Skeletal muscle satellite cell (primary cell): ENCODE data around the gene AEBP2.
"Not testable (repeated sequence)": the region's sequence is repeated elsewhere in the genome, so short reads cannot be mapped to it uniquely, and the experiment has no call there.

Experiments
- H3K27me3 ChIP-seq: 2 replicates; pipeline ENCODE4 v1.7.0; 2013; ENCODE audit warnings: low read length; ENCODE audit not compliant: control insufficient read depth, insufficient read depth
- H3K36me3 ChIP-seq: 2 replicates; pipeline ENCODE4 v1.7.0; 2013; ENCODE audit warnings: mild to moderate bottlenecking, control low read depth, low read length; ENCODE audit not compliant: insufficient read depth
- H3K4me1 ChIP-seq: 2 replicates; pipeline ENCODE4 v1.7.0; 2013; ENCODE audit warnings: low read length; ENCODE audit not compliant: control insufficient read depth, insufficient read depth
- H3K4me2 ChIP-seq: 2 replicates; pipeline ENCODE4 v1.7.0; 2013; ENCODE audit warnings: mild to moderate bottlenecking, low read length
- H3K4me3 ChIP-seq: 2 replicates; pipeline ENCODE4 v1.7.0; 2013; ENCODE audit warnings: low read length
- H3K9ac ChIP-seq: 2 replicates; pipeline ENCODE4 v1.7.0; 2013; ENCODE audit warnings: mild to moderate bottlenecking, low read depth, low read length, moderate library complexity
- H3K9me3 ChIP-seq: replicated peaks from 2 replicates; pipeline ENCODE4 v1.7.0; 2013; ENCODE audit warnings: mild to moderate bottlenecking, control low read depth, low read length

Gene AEBP2

GRCh38 chr12:19429491-19429890, 9.8 kb upstream of the AEBP2 start:
- peaks cover 14% of the 10 kb centered on the region for H3K4me1 ChIP-seq
- not testable (repeated sequence) for H3K9ac ChIP-seq, H3K4me2 ChIP-seq, H3K36me3 ChIP-seq, H3K4me3 ChIP-seq, H3K9me3 ChIP-seq, H3K27me3 ChIP-seq

- Histone ChIP-seq H3K36me3 (no peaks in the 10 kb centered on the region), H3K4me3 (no peak overlapping the region), H3K9me3 (no peaks in the 10 kb centered on the region), H3K9ac (no peak overlapping the region), H3K27me3 (no peaks in the 10 kb centered on the region), H3K4me1 (peaks cover 14% of the 10 kb centered on the region), H3K4me2 (no peak overlapping the region)
Observed at GRCh38 chr12:19430988-19431387, 8.3 kb upstream of the AEBP2 start.

GRCh38 chr12:19431407-19432308, 7.6 kb upstream of the AEBP2 start:
- no peaks in the 10 kb centered on the region for H3K36me3 ChIP-seq
- H3K4me1 ChIP-seq: peaks cover 14% of the 10 kb centered on the region
- H3K9me3 ChIP-seq: no peaks in the 10 kb centered on the region
- H3K27me3 ChIP-seq: no peaks in the 10 kb centered on the region
- no peak overlapping the region for H3K4me3 ChIP-seq
- H3K4me2 ChIP-seq: no peak overlapping the region
- H3K9ac ChIP-seq: peak overlapping the region; percentile 44

GRCh38 chr12:19432309-19433170, 6.8 kb upstream of the AEBP2 start:
- Histone ChIP-seq H3K4me1 (peaks cover 14% of the 10 kb centered on the region), H3K9ac (peak overlapping the region; percentile 44), H3K4me2 (no peak overlapping the region), H3K27me3 (no peaks in the 10 kb centered on the region), H3K4me3 (no peak overlapping the region), H3K36me3 (no peaks in the 10 kb centered on the region), H3K9me3 (no peaks in the 10 kb centered on the region)

- Histone ChIP-seq H3K9me3 (no peaks in the 10 kb centered on the region), H3K4me2 (no peak overlapping the region), H3K36me3 (no peaks in the 10 kb centered on the region), H3K4me1 (peaks cover 14% of the 10 kb centered on the region), H3K4me3 (no peak overlapping the region), H3K9ac (no peak overlapping the region), H3K27me3 (no peaks in the 10 kb centered on the region)
Observed at GRCh38 chr12:19434538-19434937, 4.8 kb upstream of the AEBP2 start.

- no peak overlapping the region for H3K4me3 ChIP-seq
- no peak overlapping the region for H3K9ac ChIP-seq
- H3K9me3 ChIP-seq: no peaks in the 10 kb centered on the region
- H3K27me3 ChIP-seq: no peaks in the 10 kb centered on the region
- H3K4me1 ChIP-seq: peaks cover 14% of the 10 kb centered on the region
- H3K36me3 ChIP-seq: no peaks in the 10 kb centered on the region
- H3K4me2 ChIP-seq: no peak overlapping the region
Observed at GRCh38 chr12:19435831-19436497, 3.3 kb upstream of the AEBP2 start.

- Histone ChIP-seq H3K27me3 (no peaks in the 10 kb centered on the region), H3K9ac (no peak overlapping the region), H3K4me2 (no peak overlapping the region), H3K9me3 (no peaks in the 10 kb centered on the region), H3K36me3 (no peaks in the 10 kb centered on the region), H3K4me1 (peaks cover 9% of the 10 kb centered on the region), H3K4me3 (no peak overlapping the region)
Observed at GRCh38 chr12:19436931-19437330, 2.4 kb upstream of the AEBP2 start.

- H3K4me1 ChIP-seq: peaks cover 10% of the 10 kb centered on the region
- no peak overlapping the region for H3K9ac ChIP-seq
- H3K9me3 ChIP-seq: no peaks in the 10 kb centered on the region
- H3K4me2 ChIP-seq: no peak overlapping the region
- H3K36me3 ChIP-seq: no peaks in the 10 kb centered on the region
- H3K4me3 ChIP-seq: no peak overlapping the region
- no peaks in the 10 kb centered on the region for H3K27me3 ChIP-seq
Observed at GRCh38 chr12:19437996-19438395, 1.3 kb upstream of the AEBP2 start.

GRCh38 chr12:19440019-19440858, 947 bp downstream of the AEBP2 start:
- Histone ChIP-seq H3K27me3 (no peaks in the 10 kb centered on the region), H3K36me3 (no peaks in the 10 kb centered on the region), H3K9me3 (no peaks in the 10 kb centered on the region), H3K4me2 (peak overlapping the region; percentile 75), H3K4me1 (peaks cover 16% of the 10 kb centered on the region), H3K9ac (peak overlapping the region; percentile 88), H3K4me3 (peak overlapping the region; percentile 84)

- peak overlapping the region; percentile 75 for H3K4me2 ChIP-seq
- no peaks in the 10 kb centered on the region for H3K9me3 ChIP-seq
- H3K9ac ChIP-seq: peak overlapping the region; percentile 88
- H3K4me3 ChIP-seq: peak overlapping the region; percentile 84
- H3K4me1 ChIP-seq: peaks cover 16% of the 10 kb centered on the region
- no peaks in the 10 kb centered on the region for H3K27me3 ChIP-seq
- no peaks in the 10 kb centered on the region for H3K36me3 ChIP-seq
Observed at GRCh38 chr12:19440916-19441315, 1.6 kb downstream of the AEBP2 start.
